HepG2 (cell line): ENCODE data around the gene RREB1. TPM values are rescaled to one million over a fixed set of nuclear protein-coding genes. Genes with fewer than 3 reads are reported as not detected.

Experiments
- BORCS8-MEF2B ChIP-seq: sonication (generic); formaldehyde crosslinking; IDR thresholded peaks from 2 replicates; pipeline ENCODE4 v1.8.0; 2022; ENCODE audit warnings: mild to moderate bottlenecking, missing genetic modification reagents
- CEBPZ ChIP-seq: IDR thresholded peaks from 2 replicates; pipeline ENCODE4 v1.6.1; 2012; ENCODE audit warnings: low read length, improper control_type of control experiment
- FOXK1 ChIP-seq: sonication (generic); formaldehyde crosslinking; IDR thresholded peaks from 2 replicates; pipeline ENCODE4 v1.4.0; 2020; ENCODE audit warnings: low read depth, missing genetic modification reagents, borderline replicate concordance
- FOXM1 ChIP-seq: sonication (generic); formaldehyde crosslinking; IDR thresholded peaks from 2 replicates; pipeline ENCODE4 v1.5.0; 2020; ENCODE audit warnings: missing genetic modification reagents
- FUBP1 ChIP-seq: sonication (generic); formaldehyde crosslinking; IDR thresholded peaks from 2 replicates; pipeline ENCODE4 v1.5.1; 2020; ENCODE audit warnings: missing genetic modification reagents, mild to moderate bottlenecking, borderline replicate concordance
- MXD4 ChIP-seq: IDR thresholded peaks from 2 replicates; pipeline ENCODE4 v1.6.1; 2016; ENCODE audit warnings: mild to moderate bottlenecking, missing biosample characterization, missing genetic modification reagents
- PRMT3 ChIP-seq: sonication (generic); formaldehyde crosslinking; IDR thresholded peaks from 2 replicates; pipeline ENCODE4 v1.8.1; 2022; ENCODE audit warnings: low read depth, mild to moderate bottlenecking, moderate library complexity, missing genetic modification reagents, borderline replicate concordance
- REST ChIP-seq, 2 experiments: IDR thresholded peaks; 2 replicates each; pipeline ENCODE4 v1.6.1; 2011 to 2012; ENCODE audit warnings: low read length in 2 of 2, borderline replicate concordance in 1 of 2, low read depth in 1 of 2, mild to moderate bottlenecking in 1 of 2, moderate library complexity in 1 of 2
- SMARCC2 ChIP-seq: fragments of 450-650 bp; IDR thresholded peaks from 2 replicates; pipeline ENCODE4 v1.6.1; 2017; ENCODE audit warnings: antibody characterized with exemption, mild to moderate bottlenecking
- SRF ChIP-seq: IDR thresholded peaks from 2 replicates; pipeline ENCODE4 v1.6.1; 2011; ENCODE audit warnings: mild to moderate bottlenecking, low read depth, low read length, moderate library complexity
- STAG1 ChIP-seq: sonication (generic); formaldehyde crosslinking; IDR thresholded peaks from 2 replicates; pipeline ENCODE4 v1.4.0; 2020; ENCODE audit warnings: missing genetic modification reagents
- TIGD3 ChIP-seq: sonication (generic); formaldehyde crosslinking; IDR thresholded peaks from 2 replicates; pipeline ENCODE4 v1.5.1; 2020; ENCODE audit warnings: mild to moderate bottlenecking, missing genetic modification reagents, borderline replicate concordance
- ZFP82 ChIP-seq: sonication (generic); formaldehyde crosslinking; IDR thresholded peaks from 2 replicates; pipeline ENCODE4 v1.5.1; 2020; ENCODE audit warnings: mild to moderate bottlenecking, missing genetic modification reagents, borderline replicate concordance
- ZNF710 ChIP-seq: sonication (generic); formaldehyde crosslinking; IDR thresholded peaks from 2 replicates; pipeline ENCODE4 v1.5.0; 2020; ENCODE audit warnings: mild to moderate bottlenecking, missing genetic modification reagents, borderline replicate concordance
- ZNF800 ChIP-seq: sonication (generic); formaldehyde crosslinking; IDR thresholded peaks from 2 replicates; pipeline ENCODE4 v1.4.0; 2020; ENCODE audit warnings: missing genetic modification reagents
- polyA plus RNA-seq, 8 experiments: library from polyadenylated mRNA; depleted of rRNA in 3 of 8; stranded (reverse) in 7 of 8; unstranded in 1 of 8; fragments of >200 nt; fragmentation: Illumina TruSeq in 4 of 8; extraction: Trizol in 4 of 8; gene quantifications; 2 replicates each; pipeline versions ENCODE4 v1.2.1 to v1.2.3, GENCODE V29; 2011 to 2016; ENCODE audit warnings: low read depth in 4 of 8, missing spikeins in 1 of 8, mixed read lengths in 1 of 8; ENCODE audit not compliant: insufficient read depth in 1 of 8
- total RNA-seq, 5 experiments: library from RNA; depleted of rRNA; stranded (reverse); fragments of >200 nt; fragmentation: Illumina TruSeq; extraction: Trizol; gene quantifications; 2 replicates each; pipeline ENCODE4 v1.2.3, GENCODE V29; 2016; ENCODE audit warnings: low read depth in 1 of 5

RREB1 gene
- total and polyA plus RNA-seq, 2 of the 13 experiments (the other 11 are each of a cell fraction or from before 2014, with no cell fraction given) = 6.1 to 23.2 TPM

GRCh38 chr6:7238526-7238899, 130.8 kb downstream of the RREB1 start (continued):
- TF ChIP-seq REST (IDR thresholded peaks at IDR 0.05; ENCODE audit: borderline replicate concordance in 1 of 2, low read depth in 1 of 2, low read length in 2 of 2) = no peak
- TF ChIP-seq FOXM1 (CRISPR knock-in tag) = no peak
- TF ChIP-seq SMARCC2 = no peak
- TF ChIP-seq FUBP1 = no peak
- TF ChIP-seq TIGD3 (CRISPR knock-in tag) = no peak
- no peak for TF ChIP-seq SRF
- no peak for TF ChIP-seq ZNF710
- no peak for TF ChIP-seq FOXK1 (CRISPR knock-in tag)
- TF ChIP-seq BORCS8-MEF2B (CRISPR knock-in tag) = no peak
- no peak for TF ChIP-seq ZFP82 (CRISPR knock-in tag)
- no peak for TF ChIP-seq CEBPZ
- no peak for TF ChIP-seq STAG1 (CRISPR knock-in tag)
- no peak for TF ChIP-seq MXD4 (CRISPR knock-in tag)
- no peak for TF ChIP-seq PRMT3 (CRISPR knock-in tag)
- 0 out of 2 replicates have a peak, but pooled peaks have one; percentile 24 for TF ChIP-seq ZNF800 (CRISPR knock-in tag)
